ENCODE data around the gene SNX33.

- no peak for TF ChIP-seq CTCF (IDR thresholded peaks at IDR 0.05)
- TF ChIP-seq POLR2A (IDR thresholded peaks at IDR 0.05): no peak
Observed at GRCh38 chr15:75666823-75667501, 19.2 kb downstream of the SNX33 start.
